ENCODE measurements around the gene NPHP1.
"Not testable (repeated sequence)": the region's sequence is repeated elsewhere in the genome, so short reads cannot be mapped to it uniquely, and the experiment has no call there.

NPHP1 gene

GRCh38 chr2:110197452-110197851 is 7.4 kb downstream of the NPHP1 start:
- DNase-seq (ENCODE audit: low read depth), result no peak

GRCh38 chr2:110190169-110190568 is 14.6 kb downstream of the NPHP1 start:
- not testable (repeated sequence) for DNase-seq (ENCODE audit: low read depth)

- no peak for DNase-seq (ENCODE audit: low read depth)
Observed at GRCh38 chr2:110182449-110182848, 22.4 kb downstream of the NPHP1 start.

GRCh38 chr2:110180036-110180435 is 24.8 kb downstream of the NPHP1 start:
- DNase-seq (ENCODE audit: low read depth), result no peak

- no peak for DNase-seq (ENCODE audit: low read depth)
Observed at GRCh38 chr2:110173523-110173922, 31.3 kb downstream of the NPHP1 start.

- no peak for DNase-seq (ENCODE audit: low read depth)
Observed at GRCh38 chr2:110172506-110172905, 32.3 kb downstream of the NPHP1 start.

- no peak for DNase-seq (ENCODE audit: low read depth)
Observed at GRCh38 chr2:110170102-110170501, 34.7 kb downstream of the NPHP1 start.

- no peak for DNase-seq (ENCODE audit: low read depth)
Observed at GRCh38 chr2:110167326-110168000, 37.4 kb downstream of the NPHP1 start.

GRCh38 chr2:110166266-110166665 is 38.5 kb downstream of the NPHP1 start:
- no peak for DNase-seq (ENCODE audit: low read depth)

GRCh38 chr2:110157153-110157793 is 47.5 kb downstream of the NPHP1 start:
- no peak for DNase-seq (ENCODE audit: low read depth)

GRCh38 chr2:110154828-110155227 is 50.0 kb downstream of the NPHP1 start:
- DNase-seq (ENCODE audit: low read depth), result not testable (repeated sequence)

- not testable (repeated sequence) for DNase-seq (ENCODE audit: low read depth)
Observed at GRCh38 chr2:110154188-110154587, 50.6 kb downstream of the NPHP1 start.

- no peak for DNase-seq (ENCODE audit: low read depth)
Observed at GRCh38 chr2:110153416-110153815, 51.4 kb downstream of the NPHP1 start.

- DNase-seq (ENCODE audit: low read depth), result no peak
Observed at GRCh38 chr2:110152943-110153342, 51.9 kb downstream of the NPHP1 start.

GRCh38 chr2:110149330-110150220 is 55.2 kb downstream of the NPHP1 start:
- DNase-seq (ENCODE audit: low read depth), result no peak

- no peak for DNase-seq (ENCODE audit: low read depth)
Observed at GRCh38 chr2:110146945-110147332, 57.9 kb downstream of the NPHP1 start.

- DNase-seq (ENCODE audit: low read depth), result no peak
Observed at GRCh38 chr2:110146183-110146944, 58.4 kb downstream of the NPHP1 start.

GRCh38 chr2:110143982-110144381 is 60.8 kb downstream of the NPHP1 start:
- DNase-seq (ENCODE audit: low read depth), result no peak

GRCh38 chr2:110140401-110140800 is 64.4 kb downstream of the NPHP1 start:
- DNase-seq (ENCODE audit: low read depth), result no peak

GRCh38 chr2:110134025-110134424 is 70.8 kb downstream of the NPHP1 start:
- DNase-seq (ENCODE audit: low read depth), result no peak

- DNase-seq (ENCODE audit: low read depth), result no peak
Observed at GRCh38 chr2:110131166-110131565, 73.6 kb downstream of the NPHP1 start.

- DNase-seq (ENCODE audit: low read depth), result no peak
Observed at GRCh38 chr2:110130757-110131156, 74.1 kb downstream of the NPHP1 start.

All from stimulated activated CD8-positive, alpha-beta memory T cell treated with anti-CD3 and anti-CD28 coated beads, Interleukin-7, amount 100 ng/mL, for 24 hours (primary cell).